Renal cortical epithelial cell (primary cell): ENCODE data around the gene GPR37L1. TPM values are rescaled to one million over a fixed set of nuclear protein-coding genes. Genes with fewer than 3 reads are reported as not detected.
"Not testable (repeated sequence)": the region's sequence is repeated elsewhere in the genome, so short reads cannot be mapped to it uniquely, and the experiment has no call there.

ENCODE experiments used
- DNase-seq: peaks from one replicate; pipeline ENCODE4 v3.0.0-alpha.2; 2011; ENCODE audit warnings: low read depth
- total RNA-seq: library from RNA; depleted of rRNA; stranded (reverse); fragments of >200 nt; gene quantifications from 2 replicates; pipeline ENCODE4 v1.2.3, GENCODE V29; 2014

The GPR37L1 gene
- total RNA-seq, 1 donor from 2014 or later: 0.15 TPM

DNA sequence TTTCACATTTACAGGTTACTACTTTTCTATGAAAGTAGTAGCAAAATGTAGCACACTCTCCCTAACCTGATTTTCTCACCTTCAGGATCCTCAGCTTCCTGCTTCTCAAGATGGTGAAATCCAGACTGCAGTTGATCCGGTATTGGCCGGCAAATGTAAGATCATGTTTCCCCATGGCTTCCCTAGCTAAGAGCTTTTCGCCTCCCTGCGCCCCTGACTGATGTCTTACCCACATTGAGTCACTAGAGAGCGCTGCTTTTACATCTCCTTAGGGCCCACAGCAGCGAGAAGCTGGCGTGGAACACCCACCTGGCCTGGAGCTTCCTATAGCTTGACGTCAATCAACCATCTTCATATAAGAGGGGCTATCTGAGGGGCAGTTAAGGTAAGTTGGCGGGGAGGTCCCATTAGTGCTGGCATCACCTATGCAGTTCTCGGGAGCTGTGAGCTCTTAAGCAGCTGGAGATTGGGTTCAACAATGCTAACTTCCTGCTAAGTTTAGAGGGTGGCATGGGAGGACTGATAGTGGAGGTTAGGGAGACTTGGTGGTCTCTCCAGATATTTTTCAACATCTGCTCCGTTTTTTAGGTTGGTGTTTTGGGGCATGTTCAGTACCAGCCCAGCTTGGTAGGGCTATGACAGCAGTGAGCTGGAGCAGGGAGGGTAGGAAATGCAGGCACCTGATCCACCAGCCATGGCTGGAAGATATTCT is 32.2 kb downstream of the GPR37L1 start:
- DNase-seq: peak; percentile 79

GRCh38 chr1:202155478-202156021 is 32.8 kb downstream of the GPR37L1 start:
- DNase-seq: peak; percentile 76

DNA sequence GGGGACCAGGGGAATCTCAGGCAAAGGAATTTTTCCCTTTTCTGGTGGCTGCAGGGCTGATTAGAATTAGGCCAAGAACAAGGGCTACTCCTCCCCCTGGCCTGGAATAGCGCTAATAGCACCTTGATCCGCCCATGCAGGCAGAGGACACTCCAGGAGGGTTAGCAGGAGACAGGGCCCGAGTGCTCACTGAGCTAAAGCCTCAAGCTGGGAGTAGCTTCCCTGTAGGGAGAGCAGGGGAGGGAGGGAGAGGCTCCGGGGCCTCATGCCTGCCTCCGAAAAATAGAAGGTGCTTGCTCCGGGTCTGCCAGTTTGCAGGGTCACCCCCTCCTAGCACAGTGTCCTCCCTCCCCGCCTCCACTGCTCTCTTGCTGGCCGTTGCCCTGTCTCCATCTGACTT is 33.9 kb downstream of the GPR37L1 start:
- no peak for DNase-seq

DNA sequence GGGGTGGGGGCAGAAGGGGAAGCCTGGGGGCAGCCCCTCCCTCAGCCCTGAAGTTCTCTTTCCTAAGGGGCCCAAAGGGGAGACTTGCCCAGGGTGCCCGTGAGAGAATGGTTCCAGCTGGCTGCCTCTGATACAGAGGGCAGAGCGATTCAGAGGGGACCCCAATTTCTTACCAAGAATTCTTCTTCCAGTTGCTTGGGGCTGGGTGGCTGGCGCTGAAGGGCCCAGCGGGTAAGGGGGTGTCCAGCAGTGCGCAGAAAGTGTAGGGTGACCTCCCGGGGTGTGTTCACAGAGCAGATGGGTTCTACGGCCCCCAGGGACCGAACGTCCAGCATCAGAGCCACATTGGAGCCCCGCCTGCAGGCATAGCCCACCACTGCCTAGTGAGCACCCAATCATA is 35.2 kb downstream of the GPR37L1 start:
- no peak for DNase-seq

- no peak for DNase-seq
Measured at GRCh38 chr1:202158810-202159533, 36.3 kb downstream of the GPR37L1 start.

- DNase-seq: no peak
Measured at GRCh38 chr1:202159534-202160371, 37.0 kb downstream of the GPR37L1 start.

GRCh38 chr1:202160377-202160940 is 37.7 kb downstream of the GPR37L1 start, which contains the start of gene PTPN7:
Gene PTPN7, minus strand, starts transcription at chr1:202160602. Its CDS starts 1,200 bp downstream, at chr1:202159402.
- DNase-seq: no peak

GRCh38 chr1:202161151-202162046 is 38.7 kb downstream of the GPR37L1 start:
- DNase-seq: no peak

DNA sequence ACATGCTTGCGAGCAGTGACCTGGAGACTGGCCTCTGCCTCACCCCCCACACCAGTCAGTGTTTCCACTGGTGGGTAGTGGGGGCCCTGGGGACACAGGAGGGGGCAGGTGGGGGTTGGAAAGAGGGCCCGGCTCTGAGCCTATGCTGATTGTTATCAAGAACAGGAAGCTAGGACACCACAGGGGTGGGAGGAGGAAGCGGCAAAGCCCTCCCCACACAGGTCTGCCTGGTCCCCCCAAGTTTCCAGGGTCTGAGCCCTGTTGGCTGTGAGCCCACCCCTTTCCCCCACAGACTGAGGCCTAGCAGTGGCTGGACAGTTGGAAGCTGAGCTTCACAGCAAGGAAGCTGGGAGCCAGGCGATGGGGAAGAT is 39.3 kb downstream of the GPR37L1 start:
- DNase-seq: no peak

DNA sequence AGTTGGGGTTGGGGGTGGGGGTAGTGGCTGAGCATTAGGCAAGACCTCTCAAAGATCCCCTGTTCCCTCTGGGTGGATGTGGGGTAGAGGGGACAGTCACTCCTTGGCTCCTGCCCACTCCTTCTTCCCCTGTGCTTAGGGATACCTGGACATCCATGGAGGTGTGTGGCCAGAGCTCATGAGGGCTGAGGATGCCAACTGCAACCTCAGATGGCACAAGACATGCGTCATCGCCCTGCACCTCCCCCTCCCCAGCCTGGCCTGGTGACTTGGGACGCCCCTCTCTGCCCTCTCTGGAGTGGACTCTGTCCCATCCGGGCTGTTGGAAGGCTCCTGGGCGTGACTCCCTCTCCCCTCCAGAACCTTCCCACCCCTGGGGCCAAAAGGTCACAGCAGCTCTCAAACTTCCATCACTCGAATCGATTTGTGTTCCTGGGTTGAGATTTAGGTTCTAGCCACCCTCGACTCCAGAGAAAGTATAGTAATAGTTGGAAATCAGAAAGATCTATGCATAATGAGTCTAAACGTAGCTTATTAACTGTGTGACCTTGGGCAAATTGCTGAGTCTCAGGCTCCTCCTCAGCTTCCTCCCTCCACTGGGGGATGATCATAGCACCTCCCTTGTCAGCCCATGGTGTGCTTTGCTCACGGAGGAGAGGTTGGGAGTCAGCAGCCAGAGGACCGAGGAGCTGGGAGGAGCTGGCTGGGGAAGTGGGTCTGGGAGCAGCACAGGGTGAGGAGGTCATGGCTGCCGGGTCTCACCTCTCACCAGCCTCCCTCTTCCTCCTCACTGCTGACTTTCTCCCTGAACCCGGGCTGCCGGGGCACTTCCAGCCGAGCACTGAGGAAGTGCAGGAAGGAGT is 39.9 kb downstream of the GPR37L1 start:
- no peak for DNase-seq

DNA sequence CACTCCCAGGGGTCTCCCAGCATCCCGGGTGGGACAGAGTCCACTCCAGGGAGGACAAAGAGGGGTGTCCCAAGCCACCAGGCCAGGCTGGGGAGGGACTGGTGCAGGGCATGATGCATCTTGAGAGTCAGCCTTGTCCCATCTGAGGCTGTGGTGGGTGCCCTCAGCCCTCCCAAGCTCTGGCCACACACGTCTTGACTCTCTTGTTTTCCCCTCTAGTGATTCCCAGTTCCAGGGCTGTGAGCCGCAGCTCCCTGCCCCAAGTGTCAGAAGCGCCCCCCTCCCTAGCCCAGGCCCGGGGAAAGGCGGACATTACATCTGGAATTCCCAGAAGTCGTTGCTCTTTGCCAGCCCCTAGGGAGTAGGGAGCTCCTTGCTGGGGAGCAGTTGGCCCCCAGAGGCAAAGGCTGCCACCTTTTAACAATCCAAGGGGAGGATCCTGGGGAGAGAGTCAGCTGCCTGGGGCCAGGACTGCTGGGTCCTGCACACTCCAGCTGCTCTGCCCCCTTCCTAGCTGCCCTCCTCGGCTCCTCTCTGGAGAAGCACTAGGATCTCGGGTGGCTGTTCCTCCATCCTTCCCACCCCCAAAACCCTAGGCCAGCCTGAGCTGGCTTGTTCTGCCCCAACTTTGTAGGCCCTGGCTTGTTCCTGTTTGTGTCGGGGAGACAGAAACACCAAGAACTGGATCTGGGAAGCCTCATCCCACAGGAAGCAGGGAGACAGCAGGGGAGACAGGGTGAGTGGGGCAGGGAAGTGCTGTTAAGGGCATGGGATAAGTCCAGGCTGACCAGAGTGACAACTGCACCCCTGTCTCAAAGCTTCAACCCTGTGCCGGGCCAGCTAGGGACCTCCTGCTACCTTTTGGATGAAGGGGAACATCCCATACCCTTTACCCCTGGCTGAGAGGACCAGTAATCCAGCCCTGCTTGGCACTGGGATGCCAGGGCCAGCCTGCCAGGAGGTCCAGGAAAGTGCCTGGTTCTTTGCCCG is 40.9 kb downstream of the GPR37L1 start:
- DNase-seq: no peak

DNA sequence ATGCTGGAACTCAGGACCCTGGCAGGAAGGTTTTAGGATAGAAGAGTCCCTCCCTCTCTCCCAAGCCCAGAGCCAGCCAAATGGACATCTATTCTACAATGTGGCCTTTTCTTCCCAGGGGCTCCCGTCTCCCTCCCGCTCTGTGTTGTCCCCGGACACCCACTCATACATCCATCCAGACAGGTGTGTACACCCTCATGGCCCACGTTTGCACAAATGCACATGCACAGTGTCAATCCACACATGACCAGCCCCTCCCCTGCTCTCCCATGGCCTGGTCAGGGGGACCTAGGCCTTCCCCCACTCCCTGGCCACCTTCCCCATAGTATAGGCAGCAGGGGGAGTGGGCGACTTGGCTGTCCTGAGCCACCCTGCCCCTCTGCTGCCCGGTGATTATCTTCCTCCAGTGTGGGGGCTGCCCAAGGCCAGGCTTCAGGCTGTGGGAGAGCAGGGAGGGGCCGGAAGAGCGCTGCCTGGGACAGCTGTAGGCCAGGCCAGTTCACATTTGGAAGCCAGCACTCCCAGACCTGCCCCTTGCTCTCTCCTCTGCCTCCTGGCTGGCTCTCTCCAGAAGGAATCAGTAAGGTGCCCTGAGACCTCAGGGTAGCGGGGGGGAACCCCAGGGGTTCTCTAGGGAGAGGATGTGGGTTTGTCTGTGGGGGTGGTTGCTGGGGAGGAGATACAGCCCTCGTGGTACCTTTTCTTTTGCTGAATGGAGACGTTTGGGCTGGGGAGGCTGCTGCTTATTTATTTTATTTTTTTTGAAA is 41.7 kb downstream of the GPR37L1 start:
- DNase-seq: no peak

DNA sequence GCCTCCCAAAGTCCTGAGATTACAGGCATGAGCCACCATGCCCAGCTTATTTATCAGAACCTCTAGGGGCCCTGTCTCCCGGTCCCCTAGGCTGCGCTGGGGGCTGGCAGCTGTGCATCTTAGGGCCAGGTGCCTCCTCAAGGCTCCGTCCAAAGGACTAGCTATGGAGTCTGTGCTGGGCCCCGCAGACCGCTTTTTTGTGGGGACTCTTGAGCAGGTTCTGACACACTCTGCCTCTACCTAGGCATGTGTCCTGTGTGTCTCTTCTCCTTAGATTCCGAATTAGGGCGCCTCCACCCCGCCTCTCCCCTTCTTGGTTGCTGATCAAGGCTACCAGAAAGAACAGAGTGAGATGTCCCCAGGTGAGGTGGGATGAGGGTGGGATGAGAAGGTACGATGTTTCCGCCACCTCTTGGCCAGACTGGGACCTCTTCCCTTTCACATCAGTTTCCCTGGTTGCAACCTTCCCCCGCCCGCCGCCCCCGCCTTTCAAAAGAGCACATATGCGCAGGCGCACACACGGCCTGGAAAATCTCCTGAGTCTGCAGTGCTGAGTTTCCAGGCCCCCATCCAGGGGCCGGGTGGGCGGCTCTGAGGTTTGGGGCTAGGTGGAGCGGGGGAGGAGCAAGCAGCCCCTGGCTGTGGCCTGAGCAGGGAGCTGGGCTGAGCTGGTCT is 42.7 kb downstream of the GPR37L1 start:
- DNase-seq: no peak

- DNase-seq: no peak
Measured at GRCh38 chr1:202165942-202166843, 43.5 kb downstream of the GPR37L1 start.

GRCh38 chr1:202167054-202167453 is 44.3 kb downstream of the GPR37L1 start:
- not testable (repeated sequence) for DNase-seq
